ENCODE measurements around the gene FBXL5.

DNA sequence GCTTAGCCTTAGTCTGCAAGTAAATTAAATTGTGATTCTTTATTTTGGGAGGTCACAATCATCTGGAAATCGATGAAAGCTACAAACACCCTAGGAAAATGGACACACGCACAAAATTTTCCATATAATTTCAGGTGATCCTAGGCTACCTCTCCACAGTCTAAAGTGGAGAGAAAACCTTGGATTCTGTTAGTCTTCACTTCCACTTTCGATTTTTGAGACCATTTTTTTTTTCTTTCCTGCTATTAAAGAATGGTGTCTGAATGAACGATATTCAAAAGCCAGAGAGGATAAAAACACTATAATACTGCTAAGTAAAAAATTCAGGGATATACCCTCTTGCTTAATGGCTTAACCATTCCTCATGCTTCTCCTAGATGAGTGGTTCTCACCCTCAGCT is 1.7 kb downstream of the FBXL5 start:
- TF ChIP-seq HNF4G (IDR thresholded peaks at IDR 0.05) (no peak), RAD21 (IDR thresholded peaks at IDR 0.05) (no peak), GABPA (IDR thresholded peaks at IDR 0.05 in 1 of 2, conservative IDR thresholded peaks at IDR 0.05 in 1 of 2) (no peak)
- TF ChIP-seq, protein P1, sequence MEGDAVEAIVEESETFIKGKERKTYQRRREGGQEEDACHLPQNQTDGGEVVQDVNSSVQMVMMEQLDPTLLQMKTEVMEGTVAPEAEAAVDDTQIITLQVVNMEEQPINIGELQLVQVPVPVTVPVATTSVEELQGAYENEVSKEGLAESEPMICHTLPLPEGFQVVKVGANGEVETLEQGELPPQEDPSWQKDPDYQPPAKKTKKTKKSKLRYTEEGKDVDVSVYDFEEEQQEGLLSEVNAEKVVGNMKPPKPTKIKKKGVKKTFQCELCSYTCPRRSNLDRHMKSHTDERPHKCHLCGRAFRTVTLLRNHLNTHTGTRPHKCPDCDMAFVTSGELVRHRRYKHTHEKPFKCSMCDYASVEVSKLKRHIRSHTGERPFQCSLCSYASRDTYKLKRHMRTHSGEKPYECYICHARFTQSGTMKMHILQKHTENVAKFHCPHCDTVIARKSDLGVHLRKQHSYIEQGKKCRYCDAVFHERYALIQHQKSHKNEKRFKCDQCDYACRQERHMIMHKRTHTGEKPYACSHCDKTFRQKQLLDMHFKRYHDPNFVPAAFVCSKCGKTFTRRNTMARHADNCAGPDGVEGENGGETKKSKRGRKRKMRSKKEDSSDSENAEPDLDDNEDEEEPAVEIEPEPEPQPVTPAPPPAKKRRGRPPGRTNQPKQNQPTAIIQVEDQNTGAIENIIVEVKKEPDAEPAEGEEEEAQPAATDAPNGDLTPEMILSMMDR (IDR thresholded peaks at IDR 0.05; ENCODE audit: low read depth, low read length, missing input control) = no peak
- TF ChIP-seq, protein P2, sequence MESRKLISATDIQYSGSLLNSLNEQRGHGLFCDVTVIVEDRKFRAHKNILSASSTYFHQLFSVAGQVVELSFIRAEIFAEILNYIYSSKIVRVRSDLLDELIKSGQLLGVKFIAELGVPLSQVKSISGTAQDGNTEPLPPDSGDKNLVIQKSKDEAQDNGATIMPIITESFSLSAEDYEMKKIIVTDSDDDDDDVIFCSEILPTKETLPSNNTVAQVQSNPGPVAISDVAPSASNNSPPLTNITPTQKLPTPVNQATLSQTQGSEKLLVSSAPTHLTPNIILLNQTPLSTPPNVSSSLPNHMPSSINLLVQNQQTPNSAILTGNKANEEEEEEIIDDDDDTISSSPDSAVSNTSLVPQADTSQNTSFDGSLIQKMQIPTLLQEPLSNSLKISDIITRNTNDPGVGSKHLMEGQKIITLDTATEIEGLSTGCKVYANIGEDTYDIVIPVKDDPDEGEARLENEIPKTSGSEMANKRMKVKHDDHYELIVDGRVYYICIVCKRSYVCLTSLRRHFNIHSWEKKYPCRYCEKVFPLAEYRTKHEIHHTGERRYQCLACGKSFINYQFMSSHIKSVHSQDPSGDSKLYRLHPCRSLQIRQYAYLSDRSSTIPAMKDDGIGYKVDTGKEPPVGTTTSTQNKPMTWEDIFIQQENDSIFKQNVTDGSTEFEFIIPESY (IDR thresholded peaks at IDR 0.05) = no peak
- TF ChIP-seq, protein P3, sequence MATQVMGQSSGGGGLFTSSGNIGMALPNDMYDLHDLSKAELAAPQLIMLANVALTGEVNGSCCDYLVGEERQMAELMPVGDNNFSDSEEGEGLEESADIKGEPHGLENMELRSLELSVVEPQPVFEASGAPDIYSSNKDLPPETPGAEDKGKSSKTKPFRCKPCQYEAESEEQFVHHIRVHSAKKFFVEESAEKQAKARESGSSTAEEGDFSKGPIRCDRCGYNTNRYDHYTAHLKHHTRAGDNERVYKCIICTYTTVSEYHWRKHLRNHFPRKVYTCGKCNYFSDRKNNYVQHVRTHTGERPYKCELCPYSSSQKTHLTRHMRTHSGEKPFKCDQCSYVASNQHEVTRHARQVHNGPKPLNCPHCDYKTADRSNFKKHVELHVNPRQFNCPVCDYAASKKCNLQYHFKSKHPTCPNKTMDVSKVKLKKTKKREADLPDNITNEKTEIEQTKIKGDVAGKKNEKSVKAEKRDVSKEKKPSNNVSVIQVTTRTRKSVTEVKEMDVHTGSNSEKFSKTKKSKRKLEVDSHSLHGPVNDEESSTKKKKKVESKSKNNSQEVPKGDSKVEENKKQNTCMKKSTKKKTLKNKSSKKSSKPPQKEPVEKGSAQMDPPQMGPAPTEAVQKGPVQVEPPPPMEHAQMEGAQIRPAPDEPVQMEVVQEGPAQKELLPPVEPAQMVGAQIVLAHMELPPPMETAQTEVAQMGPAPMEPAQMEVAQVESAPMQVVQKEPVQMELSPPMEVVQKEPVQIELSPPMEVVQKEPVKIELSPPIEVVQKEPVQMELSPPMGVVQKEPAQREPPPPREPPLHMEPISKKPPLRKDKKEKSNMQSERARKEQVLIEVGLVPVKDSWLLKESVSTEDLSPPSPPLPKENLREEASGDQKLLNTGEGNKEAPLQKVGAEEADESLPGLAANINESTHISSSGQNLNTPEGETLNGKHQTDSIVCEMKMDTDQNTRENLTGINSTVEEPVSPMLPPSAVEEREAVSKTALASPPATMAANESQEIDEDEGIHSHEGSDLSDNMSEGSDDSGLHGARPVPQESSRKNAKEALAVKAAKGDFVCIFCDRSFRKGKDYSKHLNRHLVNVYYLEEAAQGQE (IDR thresholded peaks at IDR 0.05) = no peak

All from liver (tissue), 3 donors.